Body of pancreas (tissue), 4 donors: ENCODE results near the gene CDH22.

ENCODE experiments used
- CTCF ChIP-seq, 7 experiments: fragments of 450-650 bp in 4 of 7; fragments of 200-600 bp in 3 of 7; sonication (generic) in 3 of 7; IDR thresholded peaks; one replicate each; pipeline ENCODE4 v1.5.1; 2016 to 2019; ENCODE audit warnings: antibody characterized with exemption in 7 of 7
- POLR2A ChIP-seq, 3 donors: fragments of 450-650 bp; IDR thresholded peaks; one replicate each; pipeline ENCODE4 v1.6.1; 2016; ENCODE audit warnings: antibody characterized with exemption in 3 of 3, mild to moderate bottlenecking in 2 of 3

GRCh38 chr20:46182276-46183200 lies 125.8 kb downstream of the CDH22 start:
- no peak for TF ChIP-seq CTCF (IDR thresholded peaks at IDR 0.05)
- no peak for TF ChIP-seq POLR2A (IDR thresholded peaks at IDR 0.05)
